SK-N-SH (cell line): ENCODE data around the gene DMD. TPM values are rescaled to one million over a fixed set of nuclear protein-coding genes. Genes with fewer than 3 reads are reported as not detected.

ENCODE experiments used
- CTCF ChIA-PET: fragments of 300-600, 350-600 bp; formaldehyde crosslinking; extraction: SDS; loops from one replicate; lab custom pipeline; 2021; lab: Yijun Ruan, JAX
- POLR2A ChIA-PET: fragments of 350-600 bp; sonication (Branson Sonifier 250); formaldehyde crosslinking; extraction: SDS; loops from one replicate; lab custom pipeline; 2020; ENCODE audit warnings: antibody characterized with exemption, inconsistent platforms; lab: Yijun Ruan, JAX
- DNase-seq: peaks from one replicate; pipeline ENCODE4 v3.0.0; 2012
- H2AFZ ChIP-seq: fragments of 200-600 bp; sonication (generic); 2 replicates; pipeline ENCODE4 v1.8.1; 2016; ENCODE audit warnings: antibody characterized with exemption, mild to moderate bottlenecking, low read depth
- H3F3A ChIP-seq: fragments of 200-600 bp; sonication (generic); replicated peaks from 2 replicates; pipeline ENCODE3; 2016; ENCODE audit warnings: antibody characterized with exemption, mild to moderate bottlenecking; ENCODE audit not compliant: insufficient read depth
- H3K27ac ChIP-seq, 2 experiments: fragments of 200-500 bp in 1 of 2; fragments of 200-600 bp in 1 of 2; sonication (Bioruptor generic) in 1 of 2; sonication (generic), shearing (Covaris generic) in 1 of 2; 2 replicates each; pipeline versions ENCODE4 v1.5.1 to v1.6.1; 2014 to 2016; ENCODE audit warnings: low read depth in 2 of 2, inconsistent platforms in 1 of 2, low read length in 1 of 2, mild to moderate bottlenecking in 1 of 2, mixed read lengths in 1 of 2
- H3K27me3 ChIP-seq: fragments of 200-600 bp; sonication (generic), shearing (Covaris generic); 2 replicates; pipeline ENCODE4 v1.6.1; 2016; ENCODE audit warnings: mixed run types; ENCODE audit not compliant: insufficient read depth
- H3K36me3 ChIP-seq, 2 experiments: fragments of 200-500 bp in 1 of 2; fragments of 200-600 bp in 1 of 2; sonication (Bioruptor generic) in 1 of 2; sonication (generic) in 1 of 2; replicated peaks in 1 of 2; 2 replicates each; pipeline versions ENCODE3 to v1.5.1; 2014 to 2016; ENCODE audit warnings: low read length in 1 of 2, mild to moderate bottlenecking in 1 of 2; ENCODE audit not compliant: insufficient read depth in 2 of 2, control insufficient read depth in 1 of 2
- H3K4me1 ChIP-seq, 2 experiments: fragments of 200-500 bp in 1 of 2; fragments of 200-600 bp in 1 of 2; sonication (Bioruptor generic) in 1 of 2; sonication (generic), shearing (Covaris generic) in 1 of 2; 2 replicates each; pipeline versions ENCODE4 v1.5.1 to v1.6.1; 2014 to 2016; ENCODE audit warnings: low read depth in 1 of 2, low read length in 1 of 2, mixed run types in 1 of 2; ENCODE audit not compliant: insufficient read depth in 2 of 2, control insufficient read depth in 1 of 2
- H3K4me2 ChIP-seq: fragments of 200-600 bp; sonication (generic), shearing (Covaris generic); 2 replicates; pipeline ENCODE4 v1.6.1; 2017; ENCODE audit warnings: mixed run types
- H3K4me3 ChIP-seq, 2 experiments: fragments of 200-500 bp in 1 of 2; fragments of 200-600 bp in 1 of 2; sonication (Bioruptor generic) in 1 of 2; sonication (generic), shearing (Covaris generic) in 1 of 2; 2 replicates each; pipeline versions ENCODE4 v1.5.1 to v1.8.1; 2014 to 2016; ENCODE audit warnings: low read depth in 2 of 2, inconsistent platforms in 1 of 2, low read length in 1 of 2, mild to moderate bottlenecking in 1 of 2, mixed read lengths in 1 of 2, moderate library complexity in 1 of 2
- H3K79me2 ChIP-seq: fragments of 200-600 bp; sonication (generic); 2 replicates; pipeline ENCODE4 v1.8.1; 2017; ENCODE audit warnings: mild to moderate bottlenecking; ENCODE audit not compliant: insufficient read depth
- H3K9ac ChIP-seq: fragments of 200-600 bp; sonication (generic); 2 replicates; pipeline ENCODE4 v1.6.1; 2017; ENCODE audit warnings: mixed run types
- H3K9me2 ChIP-seq: fragments of 200-600 bp; sonication (generic); 2 replicates; pipeline ENCODE4 v1.6.1; 2017; ENCODE audit warnings: mixed run types
- H3K9me3 ChIP-seq: fragments of 200-600 bp; sonication (generic); 2 replicates; pipeline ENCODE4 v1.6.1; 2017; ENCODE audit warnings: mixed run types, mild to moderate bottlenecking, moderate library complexity
- H4K20me1 ChIP-seq: fragments of 200-600 bp; sonication (generic); 2 replicates; pipeline ENCODE4 v1.6.1; 2017; ENCODE audit warnings: mild to moderate bottlenecking, mixed run types; ENCODE audit not compliant: insufficient read depth
- CHD2 ChIP-seq: fragments of 150-350 bp; IDR thresholded peaks from 2 replicates; pipeline ENCODE4 v1.6.1; 2018; ENCODE audit warnings: low read length; ENCODE audit not compliant: partially characterized antibody
- EP300 ChIP-seq, 2 experiments: IDR thresholded peaks; 2 replicates each; pipeline versions ENCODE4 v1.4.0 to v1.6.1; 2012; ENCODE audit warnings: borderline replicate concordance in 1 of 2, low read depth in 1 of 2, low read length in 1 of 2
- FOXJ3 ChIP-seq: sonication (generic); formaldehyde crosslinking; IDR thresholded peaks from 2 replicates; pipeline ENCODE4 v1.5.1; 2020; ENCODE audit warnings: mild to moderate bottlenecking, missing genetic modification reagents
- FOXM1 ChIP-seq: IDR thresholded peaks from 2 replicates; pipeline ENCODE4 v1.4.0; 2012; ENCODE audit warnings: low read depth, mild to moderate bottlenecking
- GATA2 ChIP-seq: sonication (generic); formaldehyde crosslinking; IDR thresholded peaks from 2 replicates; pipeline ENCODE4 v1.5.0; 2020; ENCODE audit warnings: mild to moderate bottlenecking, missing genetic modification reagents
- JUND ChIP-seq: IDR thresholded peaks from 2 replicates; pipeline ENCODE4 v1.4.0; 2012
- MEF2A ChIP-seq: IDR thresholded peaks from 2 replicates; pipeline ENCODE4 v1.4.0; 2012; ENCODE audit warnings: low read depth, borderline replicate concordance
- NRF1 ChIP-seq: IDR thresholded peaks from 2 replicates; pipeline ENCODE4 v1.6.1; 2012; ENCODE audit warnings: low read depth, mild to moderate bottlenecking, low read length
- POLR2AphosphoS5 ChIP-seq: IDR thresholded peaks from 2 replicates; pipeline ENCODE4 v1.6.1; 2012; ENCODE audit warnings: low read depth, low read length
- RAD21 ChIP-seq: IDR thresholded peaks from 2 replicates; pipeline ENCODE4 v1.6.1; 2012; ENCODE audit warnings: mild to moderate bottlenecking, low read length
- RCOR1 ChIP-seq: fragments of 150-350 bp; IDR thresholded peaks from 2 replicates; pipeline ENCODE4 v1.6.1; 2017; ENCODE audit warnings: antibody characterized with exemption, low read length
- REST ChIP-seq: IDR thresholded peaks from 2 replicates; pipeline ENCODE4 v1.6.1; 2012; ENCODE audit warnings: mild to moderate bottlenecking, low read depth, low read length, moderate library complexity
- RXRA ChIP-seq: IDR thresholded peaks from 2 replicates; pipeline ENCODE4 v1.4.0; 2012; ENCODE audit warnings: low read depth, mild to moderate bottlenecking, borderline replicate concordance
- SIN3A ChIP-seq: IDR thresholded peaks from 2 replicates; pipeline ENCODE4 v1.6.1; 2012; ENCODE audit warnings: low read depth, mild to moderate bottlenecking, low read length, moderate library complexity, borderline replicate concordance
- SMC3 ChIP-seq: IDR thresholded peaks from 2 replicates; pipeline ENCODE4 v1.6.1; 2012; ENCODE audit warnings: low read depth, low read length, improper control_type of control experiment
- TAF1 ChIP-seq: IDR thresholded peaks from 2 replicates; pipeline ENCODE4 v1.6.1; 2012; ENCODE audit warnings: low read depth, mild to moderate bottlenecking, low read length, moderate library complexity, borderline replicate concordance
- TCF12 ChIP-seq: IDR thresholded peaks from 2 replicates; pipeline ENCODE4 v1.4.0; 2012
- USF2 ChIP-seq: fragments of 150-350 bp; IDR thresholded peaks from 2 replicates; pipeline ENCODE4 v1.6.1; 2017; ENCODE audit warnings: antibody characterized with exemption, low read length, low read depth, borderline replicate concordance
- WGBS: methylation state at CpG from one replicate; pipeline ENCODE4 v1.1.6; 2017; ENCODE audit warnings: low lambda C conversion rate; 5-methylcytosine and 5-hydroxymethylcytosine counted together
- polyA plus RNA-seq, 3 experiments: library from polyadenylated mRNA; depleted of rRNA; stranded (reverse); fragments of >200 nt; gene quantifications; 2 replicates each; pipeline ENCODE4 v1.2.3, GENCODE V29; 2012
- TF ChIP-seq, protein P1 (sequence below): fragments of 150-350 bp; IDR thresholded peaks from 2 replicates; pipeline ENCODE4 v1.6.1; 2016; ENCODE audit warnings: mild to moderate bottlenecking, low read depth, low read length
- TF ChIP-seq, protein P2 (sequence below): IDR thresholded peaks from 2 replicates; pipeline ENCODE4 v1.4.0; 2012; ENCODE audit warnings: low read depth

DMD gene
- polyA plus RNA-seq, 1 of the 3 experiments (the other 2 are of a cell fraction): 3.9 TPM

GRCh38 chrX:31153475-31154047, 2057.8 kb downstream of the DMD start:
- no peaks in the 10 kb centered on the region for H3K9me3 ChIP-seq
- no peaks in the 10 kb centered on the region for H3K27me3 ChIP-seq
- WGBS: 19% methylated on average over 1 of the region's 1 CpG
- peak overlapping the region in 1 of 2 experiments; percentile 71; a peak in 2 of 4 replicates for H3K27ac ChIP-seq
- H4K20me1 ChIP-seq: no peaks in the 10 kb centered on the region
- H2AFZ ChIP-seq: no peak overlapping the region
- H3F3A ChIP-seq: no peaks in the 10 kb centered on the region
- H3K79me2 ChIP-seq: no peaks in the 10 kb centered on the region
- TF ChIP-seq FOXJ3 (CRISPR knock-in tag) (no peak), SMC3 (no peak), POLR2AphosphoS5 (no peak), SIN3A (no peak), JUND (no peak), RCOR1 (peak; percentile 45; the same call in 1 of the 2 replicates), TCF12 (peak; percentile 34; the same call in 1 of the 2 replicates), RXRA (no peak), USF2 (no peak), EP300 (IDR thresholded peaks at IDR 0.05; ENCODE audit: borderline replicate concordance in 1 of 2, low read depth in 1 of 2, low read length in 1 of 2) (peak in 1 of 2 experiments; percentile 88; a peak in 2 of 4 replicates), MEF2A (no peak), RAD21 (no peak; the same call in 1 of the 2 replicates), REST (no peak), NRF1 (no peak), TAF1 (no peak), CHD2 (peak; percentile 31), FOXM1 (no peak), GATA2 (peak; percentile 91)
- TF ChIP-seq, protein P1, sequence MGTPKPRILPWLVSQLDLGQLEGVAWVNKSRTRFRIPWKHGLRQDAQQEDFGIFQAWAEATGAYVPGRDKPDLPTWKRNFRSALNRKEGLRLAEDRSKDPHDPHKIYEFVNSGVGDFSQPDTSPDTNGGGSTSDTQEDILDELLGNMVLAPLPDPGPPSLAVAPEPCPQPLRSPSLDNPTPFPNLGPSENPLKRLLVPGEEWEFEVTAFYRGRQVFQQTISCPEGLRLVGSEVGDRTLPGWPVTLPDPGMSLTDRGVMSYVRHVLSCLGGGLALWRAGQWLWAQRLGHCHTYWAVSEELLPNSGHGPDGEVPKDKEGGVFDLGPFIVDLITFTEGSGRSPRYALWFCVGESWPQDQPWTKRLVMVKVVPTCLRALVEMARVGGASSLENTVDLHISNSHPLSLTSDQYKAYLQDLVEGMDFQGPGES: no peak
- TF ChIP-seq, protein P2, sequence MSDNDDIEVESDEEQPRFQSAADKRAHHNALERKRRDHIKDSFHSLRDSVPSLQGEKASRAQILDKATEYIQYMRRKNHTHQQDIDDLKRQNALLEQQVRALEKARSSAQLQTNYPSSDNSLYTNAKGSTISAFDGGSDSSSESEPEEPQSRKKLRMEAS: no peak
- DNase-seq: peak; percentile 10
- no peak overlapping the region for H3K9ac ChIP-seq
- no peaks in the 10 kb centered on the region for H3K4me1 ChIP-seq
- POLR2A ChIA-PET: interaction anchor here (2.2 kb wide), 1 partner anchor 115 kb away, joined by 4 read pairs; no protein-coding TSS in a partner anchor
- CTCF ChIA-PET: interaction anchor here (0.5 to 5.7 kb wide), 4 partner anchors 9 to 504 kb away, joined by 3 to 36 read pairs (median 4); no protein-coding TSS in a partner anchor
- H3K9me2 ChIP-seq: no peaks in the 10 kb centered on the region
- no peak overlapping the region for H3K4me3 ChIP-seq
- H3K4me2 ChIP-seq: no peak overlapping the region
- H3K36me3 ChIP-seq: no peaks in the 10 kb centered on the region
